Mammary epithelial cell (primary cell): Measurements from ENCODE around the gene GNAI3.

ENCODE experiments used
- EZH2 ChIP-seq: IDR thresholded peaks from 2 replicates; pipeline ENCODE4 v1.6.1; 2012; ENCODE audit warnings: low read length, inconsistent platforms, borderline replicate concordance
- TF ChIP-seq, protein P1 (sequence below), 2 donors: IDR thresholded peaks in 1 of 2; conservative IDR thresholded peaks in 1 of 2; 2 replicates each; pipeline ENCODE4 v1.5.1; 2011 to 2012; ENCODE audit warnings: inconsistent platforms in 2 of 2, low read length in 2 of 2, mild to moderate bottlenecking in 2 of 2, control low read depth in 1 of 2, low read depth in 1 of 2; ENCODE audit not compliant: insufficient read depth in 1 of 2; ENCODE audit errors: extremely low read depth in 1 of 2

DNA sequence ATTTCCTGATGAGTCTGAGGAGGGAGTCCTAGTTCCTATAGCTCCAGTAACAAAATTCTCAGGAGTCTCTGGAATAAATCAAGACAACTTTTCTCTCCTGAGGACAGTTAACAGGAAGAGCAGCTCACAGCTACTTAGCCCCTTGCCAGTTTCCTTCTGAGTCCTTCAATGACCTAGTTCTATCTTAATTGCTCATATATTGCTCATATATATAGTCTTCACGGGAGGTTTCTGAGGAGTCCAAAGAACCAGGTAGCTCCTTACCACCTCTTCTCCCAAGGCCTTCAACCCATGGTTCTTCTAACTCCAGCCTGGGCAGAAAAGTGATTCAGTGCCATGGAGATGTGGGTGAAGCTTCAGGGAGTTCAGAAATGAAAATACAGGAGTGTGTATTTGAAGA, 43.4 kb upstream of the GNAI3 start:
- TF ChIP-seq, protein P1, sequence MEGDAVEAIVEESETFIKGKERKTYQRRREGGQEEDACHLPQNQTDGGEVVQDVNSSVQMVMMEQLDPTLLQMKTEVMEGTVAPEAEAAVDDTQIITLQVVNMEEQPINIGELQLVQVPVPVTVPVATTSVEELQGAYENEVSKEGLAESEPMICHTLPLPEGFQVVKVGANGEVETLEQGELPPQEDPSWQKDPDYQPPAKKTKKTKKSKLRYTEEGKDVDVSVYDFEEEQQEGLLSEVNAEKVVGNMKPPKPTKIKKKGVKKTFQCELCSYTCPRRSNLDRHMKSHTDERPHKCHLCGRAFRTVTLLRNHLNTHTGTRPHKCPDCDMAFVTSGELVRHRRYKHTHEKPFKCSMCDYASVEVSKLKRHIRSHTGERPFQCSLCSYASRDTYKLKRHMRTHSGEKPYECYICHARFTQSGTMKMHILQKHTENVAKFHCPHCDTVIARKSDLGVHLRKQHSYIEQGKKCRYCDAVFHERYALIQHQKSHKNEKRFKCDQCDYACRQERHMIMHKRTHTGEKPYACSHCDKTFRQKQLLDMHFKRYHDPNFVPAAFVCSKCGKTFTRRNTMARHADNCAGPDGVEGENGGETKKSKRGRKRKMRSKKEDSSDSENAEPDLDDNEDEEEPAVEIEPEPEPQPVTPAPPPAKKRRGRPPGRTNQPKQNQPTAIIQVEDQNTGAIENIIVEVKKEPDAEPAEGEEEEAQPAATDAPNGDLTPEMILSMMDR (conservative IDR thresholded peaks at IDR 0.05 in 1 of 2, IDR thresholded peaks at IDR 0.05 in 1 of 2; ENCODE audit: extremely low read depth in 1 of 2, insufficient read depth in 1 of 2, low read depth in 1 of 2, low read length in 2 of 2), result no peak
- TF ChIP-seq EZH2, result no peak
